Activated CD4-positive, CD25-positive, alpha-beta regulatory T cell treated with anti-CD3 and anti-CD28 coated beads, Interleukin-2, amount 50 U/mL, for 72 hours (primary cell): ENCODE data around the gene FYN.
"Not testable (repeated sequence)": the region's sequence is repeated elsewhere in the genome, so short reads cannot be mapped to it uniquely, and the experiment has no call there.

Experiments
- DNase-seq: peaks from one replicate; pipeline ENCODE4 v3.0.0; 2021

FYN gene

GRCh38 chr6:111646942-111647341 is 226.3 kb downstream of the FYN start:
- no peak for DNase-seq

GRCh38 chr6:111646034-111646433 is 227.2 kb downstream of the FYN start:
- DNase-seq, result no peak

- DNase-seq, result no peak
Measured at GRCh38 chr6:111644893-111645430, 228.3 kb downstream of the FYN start.

GRCh38 chr6:111642463-111643158 is 230.6 kb downstream of the FYN start:
- no peak for DNase-seq

- DNase-seq, result no peak
Measured at GRCh38 chr6:111639266-111639665, 234.0 kb downstream of the FYN start.

GRCh38 chr6:111634981-111635380 is 238.3 kb downstream of the FYN start:
- not testable (repeated sequence) for DNase-seq

GRCh38 chr6:111633822-111634221 is 239.4 kb downstream of the FYN start:
- no peak for DNase-seq

- DNase-seq, result no peak
Measured at GRCh38 chr6:111632468-111633247, 240.6 kb downstream of the FYN start.

- DNase-seq, result no peak
Measured at GRCh38 chr6:111631903-111632460, 241.3 kb downstream of the FYN start.

- DNase-seq, result no peak
Measured at GRCh38 chr6:111631018-111631417, 242.2 kb downstream of the FYN start.

- no peak for DNase-seq
Measured at GRCh38 chr6:111628142-111628850, 245.0 kb downstream of the FYN start.

- no peak for DNase-seq
Measured at GRCh38 chr6:111626441-111626840, 246.8 kb downstream of the FYN start.

GRCh38 chr6:111625461-111626391 is 247.5 kb downstream of the FYN start:
- DNase-seq, result no peak

GRCh38 chr6:111625099-111625416 is 248.2 kb downstream of the FYN start:
- no peak for DNase-seq

- no peak for DNase-seq
Measured at GRCh38 chr6:111624401-111625098, 248.7 kb downstream of the FYN start.

GRCh38 chr6:111623046-111623718 is 250.1 kb downstream of the FYN start:
- no peak for DNase-seq

- no peak for DNase-seq
Measured at GRCh38 chr6:111620169-111620568, 253.1 kb downstream of the FYN start.

- no peak for DNase-seq
Measured at GRCh38 chr6:111618407-111618806, 254.8 kb downstream of the FYN start.

- DNase-seq, result no peak
Measured at GRCh38 chr6:111617149-111617548, 256.1 kb downstream of the FYN start.

- no peak for DNase-seq
Measured at GRCh38 chr6:111615916-111616612, 257.2 kb downstream of the FYN start.
